Upper lobe of right lung (tissue), 1 donor: Measurements from ENCODE around the gene GRAMD1A. TPM values are rescaled to one million over a fixed set of nuclear protein-coding genes. Genes with fewer than 3 reads are reported as not detected.
A peak's percentile ranks its signal among the peaks of the same experiment; 100 is the strongest.
"Not testable (repeated sequence)": the region's sequence is repeated elsewhere in the genome, so short reads cannot be mapped to it uniquely, and the experiment has no call there.

ENCODE experiments used
- ATAC-seq: fragments of 200-7000 bp; cut with Tn5 transposase; one replicate; pipeline ENCODE4 v1.9.1; 2020; ENCODE audit warnings: mild to moderate bottlenecking, moderate library complexity
- DNase-seq: peaks from one replicate; pipeline ENCODE4 v3.0.0-alpha.2; 2020
- H3K27ac ChIP-seq: fragments of 200-600 bp; one replicate; pipeline ENCODE4 v1.8.0; 2022
- H3K27me3 ChIP-seq: fragments of 200-600 bp; one replicate; pipeline ENCODE4 v1.8.0; 2022; ENCODE audit warnings: mild to moderate bottlenecking
- H3K36me3 ChIP-seq: fragments of 200-600 bp; one replicate; pipeline ENCODE4 v1.8.0; 2022
- H3K4me1 ChIP-seq: fragments of 200-600 bp; one replicate; pipeline ENCODE4 v1.8.0; 2022
- H3K4me3 ChIP-seq: fragments of 200-600 bp; one replicate; pipeline ENCODE4 v1.8.0; 2022; ENCODE audit warnings: mild to moderate bottlenecking
- H3K9me3 ChIP-seq: fragments of 200-600 bp; one replicate; pipeline ENCODE4 v1.8.0; 2022
- intact Hi-C: fragments of 100-400 bp; cut with DNase I; formaldehyde crosslinking; loops from one replicate; pipeline ENCODE4 v1.11.0; 2022
- total RNA-seq: library from RNA; stranded (reverse); fragmentation: NEBNext Ultra II Directional; extraction: Animal tissue kit (Norgen Biotek cat#: 25700); gene quantifications from one replicate; pipeline ENCODE4 v1.2.1, GENCODE V29; 2021
- TF ChIP-seq, protein P1 (sequence below): fragments of 200-600 bp; IDR thresholded peaks from one replicate; pipeline ENCODE4 v1.8.0; 2022; ENCODE audit warnings: antibody characterized with exemption
- donor health status: DM: no; HTN: yes; CAD: no; lungs with severe emphysema.

Gene GRAMD1A
- total RNA-seq, 1 donor from 2014 or later = 107 TPM

DNA sequence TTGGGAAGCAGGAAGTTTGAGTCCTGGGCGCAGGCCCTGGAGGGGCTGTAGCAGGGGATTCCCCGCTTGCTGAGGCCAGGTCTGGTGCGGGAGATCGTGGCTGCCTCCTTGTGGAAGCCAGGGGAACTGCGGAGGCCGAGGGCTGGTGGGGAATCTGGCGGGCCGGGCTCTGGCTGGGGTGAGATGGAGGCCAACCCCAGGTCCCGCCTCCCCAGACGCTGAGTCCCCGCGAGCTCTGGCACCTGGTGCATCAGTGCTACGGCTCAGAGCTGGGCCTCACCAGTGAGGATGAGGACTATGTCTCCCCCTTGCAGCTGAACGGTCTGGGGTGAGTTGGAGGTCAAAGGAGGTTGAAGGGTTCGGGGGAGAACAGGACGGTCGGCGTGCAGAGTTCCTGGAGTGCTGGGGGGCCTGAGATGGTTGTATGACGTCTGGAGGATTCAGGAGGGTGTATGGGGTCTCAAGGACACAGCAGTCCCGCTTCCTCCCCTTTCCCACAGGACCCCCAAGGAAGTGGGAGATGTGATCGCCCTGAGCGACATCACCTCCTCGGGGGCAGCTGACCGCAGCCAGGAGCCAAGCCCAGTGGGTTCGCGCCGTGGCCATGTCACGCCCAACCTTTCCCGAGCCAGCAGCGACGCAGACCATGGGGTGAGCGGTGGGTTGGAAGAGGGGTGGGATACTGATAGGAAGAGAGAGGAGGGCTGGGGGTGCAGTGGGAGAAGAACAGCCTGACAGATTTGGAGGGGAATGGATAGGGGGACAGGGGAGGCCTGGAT is 13.1 kb downstream of the GRAMD1A start:
- H3K27ac ChIP-seq = peak overlapping the region; percentile 36
- DNase-seq (peak; percentile 89), ATAC-seq (peak; percentile 87)
- no peaks in the 10 kb centered on the region for H3K27me3 ChIP-seq
- intact Hi-C loops = loop anchor here (5.0 kb wide), 1 partner anchor 41 kb away; no protein-coding TSS in a partner anchor
- H3K4me1 ChIP-seq = peaks cover 44% of the 10 kb centered on the region
- TF ChIP-seq, protein P1, sequence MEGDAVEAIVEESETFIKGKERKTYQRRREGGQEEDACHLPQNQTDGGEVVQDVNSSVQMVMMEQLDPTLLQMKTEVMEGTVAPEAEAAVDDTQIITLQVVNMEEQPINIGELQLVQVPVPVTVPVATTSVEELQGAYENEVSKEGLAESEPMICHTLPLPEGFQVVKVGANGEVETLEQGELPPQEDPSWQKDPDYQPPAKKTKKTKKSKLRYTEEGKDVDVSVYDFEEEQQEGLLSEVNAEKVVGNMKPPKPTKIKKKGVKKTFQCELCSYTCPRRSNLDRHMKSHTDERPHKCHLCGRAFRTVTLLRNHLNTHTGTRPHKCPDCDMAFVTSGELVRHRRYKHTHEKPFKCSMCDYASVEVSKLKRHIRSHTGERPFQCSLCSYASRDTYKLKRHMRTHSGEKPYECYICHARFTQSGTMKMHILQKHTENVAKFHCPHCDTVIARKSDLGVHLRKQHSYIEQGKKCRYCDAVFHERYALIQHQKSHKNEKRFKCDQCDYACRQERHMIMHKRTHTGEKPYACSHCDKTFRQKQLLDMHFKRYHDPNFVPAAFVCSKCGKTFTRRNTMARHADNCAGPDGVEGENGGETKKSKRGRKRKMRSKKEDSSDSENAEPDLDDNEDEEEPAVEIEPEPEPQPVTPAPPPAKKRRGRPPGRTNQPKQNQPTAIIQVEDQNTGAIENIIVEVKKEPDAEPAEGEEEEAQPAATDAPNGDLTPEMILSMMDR = peak; percentile 98
- H3K9me3 ChIP-seq = no peaks in the 10 kb centered on the region
- H3K36me3 ChIP-seq = peaks cover 77% of the 10 kb centered on the region
- H3K4me3 ChIP-seq = no peak overlapping the region

DNA sequence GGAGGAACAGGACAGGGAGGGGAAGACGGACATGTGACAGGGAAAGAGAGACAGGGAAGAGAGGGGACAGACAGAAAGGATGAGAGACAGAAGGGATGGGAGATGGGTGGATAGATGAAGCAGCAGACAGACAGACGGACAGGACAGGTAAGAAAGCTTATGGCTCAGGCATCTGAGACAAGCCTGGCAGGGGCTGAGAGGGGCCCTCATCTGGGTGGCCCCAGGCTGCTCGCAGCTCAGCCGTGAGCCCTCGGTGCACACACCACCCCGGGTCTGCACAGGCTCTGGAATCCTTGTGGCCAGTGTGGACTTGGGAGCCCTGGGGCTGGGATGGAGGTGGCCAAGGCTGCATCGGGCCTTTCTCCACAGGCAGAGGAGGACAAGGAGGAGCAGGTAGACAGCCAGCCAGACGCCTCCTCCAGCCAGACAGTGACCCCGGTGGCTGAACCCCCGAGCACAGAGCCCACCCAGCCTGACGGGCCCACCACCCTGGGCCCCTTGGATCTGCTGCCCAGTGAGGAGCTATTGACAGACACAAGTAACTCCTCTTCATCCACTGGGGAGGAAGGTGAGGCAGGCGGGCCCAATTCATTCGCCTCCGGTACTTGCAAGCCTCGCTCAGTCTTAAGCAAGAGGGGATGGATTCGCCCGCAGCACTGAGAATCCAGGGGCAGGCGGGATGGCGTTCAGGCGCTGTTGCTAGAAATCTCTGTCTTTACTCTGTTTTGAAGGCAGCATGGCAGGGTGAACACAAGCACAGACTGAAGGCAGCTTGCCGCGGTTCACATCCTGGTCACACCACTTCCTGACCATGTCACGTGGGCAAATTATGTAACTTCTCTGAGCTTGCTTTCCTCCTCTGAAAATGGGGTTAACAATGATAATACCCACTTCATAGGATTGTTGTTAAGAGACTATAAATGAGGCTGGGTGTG is 14.0 kb downstream of the GRAMD1A start:
- intact Hi-C loops = loop anchor here (5.0 kb wide), 1 partner anchor 42 kb away; no protein-coding TSS in a partner anchor

DNA sequence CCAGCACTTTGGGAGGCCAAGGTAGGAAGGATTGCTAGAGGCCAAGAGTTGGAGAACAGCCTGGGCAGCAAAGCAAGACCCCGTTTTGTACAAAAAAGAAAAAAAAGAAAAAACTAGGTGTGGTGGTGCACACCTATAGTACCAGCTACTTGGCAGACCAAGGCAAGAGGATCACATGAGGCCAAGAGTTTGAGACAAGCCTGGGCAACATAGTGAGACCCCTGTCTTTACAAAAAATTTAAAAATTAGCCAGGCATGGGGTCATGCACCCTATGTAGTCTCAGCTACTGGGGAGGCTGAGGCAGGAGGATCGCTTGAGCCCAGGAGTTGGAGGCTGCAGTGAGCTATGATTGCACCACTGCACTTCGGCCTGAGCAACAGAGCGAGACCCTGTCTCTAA is 14.7 kb downstream of the GRAMD1A start:
- H3K27me3 ChIP-seq, H3K27ac ChIP-seq, H3K9me3 ChIP-seq, ATAC-seq, H3K4me3 ChIP-seq, DNase-seq: not testable (repeated sequence)
- intact Hi-C loops = loop anchor here (5.0 kb wide), 1 partner anchor 42 kb away; no protein-coding TSS in a partner anchor
- Histone ChIP-seq H3K36me3 (peaks cover 84% of the 10 kb centered on the region), H3K4me1 (peaks cover 37% of the 10 kb centered on the region)

More for the DNA sequence above, 14.0 kb downstream of the GRAMD1A start:
- no peak overlapping the region for H3K4me3 ChIP-seq
- H3K9me3 ChIP-seq = no peaks in the 10 kb centered on the region
- peak; percentile 22 for ATAC-seq
- no peaks in the 10 kb centered on the region for H3K27me3 ChIP-seq
- peaks cover 84% of the 10 kb centered on the region for H3K36me3 ChIP-seq
- H3K27ac ChIP-seq = peak overlapping the region; percentile 65
- H3K4me1 ChIP-seq = peaks cover 37% of the 10 kb centered on the region
- TF ChIP-seq, protein P1 = no peak
- DNase-seq = no peak

DNA sequence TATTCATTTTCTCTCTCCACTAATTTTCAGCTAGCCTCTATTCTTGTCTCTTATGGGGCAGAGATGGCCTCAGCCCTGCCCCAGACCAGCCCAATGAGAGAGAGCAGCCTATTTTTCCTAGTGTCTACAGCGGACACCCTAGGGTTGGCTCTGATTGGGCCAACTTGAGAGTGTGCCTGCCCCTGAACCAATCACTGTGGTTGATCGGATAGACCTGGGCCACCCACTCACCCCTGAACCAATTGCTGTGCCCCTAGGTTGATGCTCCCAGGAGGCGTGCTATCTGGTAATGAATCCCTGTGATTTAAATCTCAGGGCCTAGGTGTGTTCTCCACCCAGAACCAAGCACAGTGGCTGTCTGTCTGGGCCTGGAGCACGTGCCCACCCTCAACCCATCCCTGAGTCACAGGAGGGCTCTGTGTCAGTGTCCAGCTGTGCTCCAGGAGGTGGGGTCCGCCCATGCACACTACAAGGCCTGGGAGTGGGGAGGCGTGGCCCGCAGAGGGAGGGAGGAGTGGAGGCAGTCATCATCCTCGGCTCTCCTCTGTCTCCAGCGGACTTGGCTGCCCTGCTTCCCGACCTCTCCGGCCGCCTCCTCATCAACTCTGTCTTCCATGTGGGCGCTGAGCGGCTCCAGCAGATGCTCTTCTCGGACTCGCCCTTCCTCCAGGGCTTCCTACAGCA is 15.3 kb downstream of the GRAMD1A start:
- TF ChIP-seq, protein P1 = no peak
- Histone ChIP-seq H3K4me1 (peaks cover 37% of the 10 kb centered on the region), H3K36me3 (peaks cover 84% of the 10 kb centered on the region), H3K4me3 (no peak overlapping the region), H3K27ac (peak overlapping the region; percentile 36), H3K9me3 (no peaks in the 10 kb centered on the region), H3K27me3 (no peaks in the 10 kb centered on the region)
- DNase-seq = no peak
- ATAC-seq = no peak
- intact Hi-C loops = no loop called here

DNA sequence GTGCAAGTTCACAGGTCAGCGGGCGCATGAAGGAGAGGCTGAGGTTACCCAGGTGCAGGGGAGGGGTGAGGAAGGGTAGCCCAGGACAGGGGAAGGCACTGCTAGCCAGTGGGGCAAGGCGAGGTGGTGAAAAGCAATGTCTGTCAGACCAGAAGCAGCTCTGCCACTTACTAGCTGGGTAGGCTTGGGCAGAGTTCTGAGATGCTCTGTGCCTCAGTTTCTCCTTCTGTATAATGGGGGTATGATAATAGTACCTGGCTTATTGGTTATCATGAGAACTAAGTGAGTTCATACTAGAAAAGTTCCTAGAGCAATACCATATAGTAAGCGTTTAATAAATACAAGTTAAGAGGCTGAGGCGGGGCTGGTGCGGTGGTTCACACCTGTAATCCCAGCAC is 15.8 kb downstream of the GRAMD1A start:
- intact Hi-C loops = no loop called here
- peak overlapping the region; percentile 36 for H3K27ac ChIP-seq

More for the DNA sequence above, 15.8 kb downstream of the GRAMD1A start:
- ATAC-seq (no peak), DNase-seq (no peak)
- H3K36me3 ChIP-seq = peaks cover 84% of the 10 kb centered on the region
- no peak overlapping the region for H3K4me3 ChIP-seq
- no peaks in the 10 kb centered on the region for H3K9me3 ChIP-seq
- no peaks in the 10 kb centered on the region for H3K27me3 ChIP-seq
- TF ChIP-seq, protein P1 = no peak
- peaks cover 34% of the 10 kb centered on the region for H3K4me1 ChIP-seq
